ENCODE results near the gene RMI2.

Gene RMI2

DNA sequence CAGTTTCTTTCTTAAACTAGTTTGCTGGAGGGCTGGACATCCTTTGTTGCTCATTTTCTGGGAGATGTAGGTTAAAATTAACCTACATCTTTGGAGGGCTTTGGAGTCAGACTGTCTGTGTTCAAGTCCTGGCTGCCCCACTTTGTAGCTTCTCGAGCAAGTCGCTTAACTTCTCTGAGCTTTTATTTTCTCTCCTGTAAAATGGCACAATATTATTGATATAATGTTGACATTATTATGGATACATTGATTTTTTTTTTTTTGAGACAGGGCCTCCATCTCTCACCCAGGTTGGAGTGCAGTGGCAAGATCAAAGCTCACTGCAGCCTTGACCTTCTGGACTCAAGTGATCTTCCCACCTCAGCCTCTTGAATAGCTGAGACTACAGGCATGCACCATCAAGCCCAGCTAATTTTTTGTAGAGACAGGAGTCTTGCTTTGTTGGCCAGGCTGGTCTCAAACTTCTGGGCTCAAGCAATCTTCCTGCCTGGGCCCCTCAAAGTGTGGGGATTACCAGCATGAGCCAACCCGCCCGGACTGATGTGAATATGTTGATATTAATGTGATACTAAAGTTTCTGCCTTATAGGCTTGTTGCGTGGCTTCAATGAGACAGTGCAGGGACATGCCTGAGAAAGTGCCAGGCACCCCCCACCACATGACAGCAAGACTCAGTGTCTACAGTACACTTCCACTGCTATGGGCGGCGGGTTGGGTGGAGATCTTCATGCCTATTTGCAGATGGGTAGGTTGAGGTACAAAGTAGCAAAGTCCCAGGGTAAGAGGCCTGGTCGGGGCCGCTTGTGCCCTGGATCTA is 31.6 kb upstream of the RMI2 start:
- no peak for TF ChIP-seq Cebpa-rat (IDR thresholded peaks at IDR 0.05)
- peak overlapping the region in 7 of 11 experiments; percentile 68 to 96 (median 91); a peak in 12 of 22 replicates for H3K27ac ChIP-seq
- peaks cover 0 to 6% (median 3%) of the 10 kb centered on the region in 11 experiments; a peak in 17 of 22 replicates for H3K9me3 ChIP-seq (replicated peaks in 1 of 11)
- no peaks in the 10 kb centered on the region for H4K20me1 ChIP-seq
- H3K4me3 ChIP-seq = no peak overlapping the region
- H3K9ac ChIP-seq = peak overlapping the region in 3 of 11 experiments; percentile 57 to 81 (median 74); a peak in 5 of 22 replicates
- H3K4me2 ChIP-seq = peak overlapping the region in 10 of 11 experiments; percentile 63 to 81 (median 72); a peak in 19 of 22 replicates
- H3K4me1 ChIP-seq = peaks cover 47 to 80% (median 78%) of the 10 kb centered on the region in 10 experiments
- H3K36me3 ChIP-seq = no peaks in the 10 kb centered on the region
- peaks cover 0 to 12% (median 0%) of the 10 kb centered on the region in 11 experiments; a peak in 1 of 22 replicates for H3K27me3 ChIP-seq

DNA sequence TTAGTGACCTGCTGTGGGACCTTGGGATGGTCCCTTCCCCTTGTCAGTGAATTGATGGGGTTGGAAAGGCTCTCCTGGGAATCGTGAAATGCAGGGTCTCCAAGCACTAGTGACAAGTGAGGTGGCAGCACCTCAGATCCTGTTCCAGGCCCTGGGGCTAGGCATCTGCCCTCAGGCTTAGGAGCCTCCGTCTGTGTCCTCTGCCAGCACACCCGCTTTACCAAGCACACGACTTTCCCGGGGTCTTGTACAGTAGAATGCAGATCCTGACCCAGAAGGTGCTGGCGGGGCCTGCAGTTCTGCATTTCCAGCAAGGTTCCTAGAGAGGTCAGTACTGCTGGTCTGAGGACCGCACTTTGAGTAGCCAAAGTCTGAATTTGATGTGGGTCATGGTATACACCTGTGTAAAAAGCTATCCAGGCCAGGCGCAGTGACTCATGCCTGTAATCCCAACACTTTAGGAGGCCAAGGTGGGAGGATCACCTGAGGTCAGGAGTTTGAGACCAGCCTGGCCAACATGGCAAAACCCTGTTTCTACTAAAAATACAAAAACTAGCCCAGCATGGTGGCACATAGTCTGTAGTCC is 30.9 kb upstream of the RMI2 start:
- no peak for TF ChIP-seq Cebpa-rat (IDR thresholded peaks at IDR 0.05)
- peaks cover 40 to 75% (median 72%) of the 10 kb centered on the region in 10 experiments for H3K4me1 ChIP-seq

DNA sequence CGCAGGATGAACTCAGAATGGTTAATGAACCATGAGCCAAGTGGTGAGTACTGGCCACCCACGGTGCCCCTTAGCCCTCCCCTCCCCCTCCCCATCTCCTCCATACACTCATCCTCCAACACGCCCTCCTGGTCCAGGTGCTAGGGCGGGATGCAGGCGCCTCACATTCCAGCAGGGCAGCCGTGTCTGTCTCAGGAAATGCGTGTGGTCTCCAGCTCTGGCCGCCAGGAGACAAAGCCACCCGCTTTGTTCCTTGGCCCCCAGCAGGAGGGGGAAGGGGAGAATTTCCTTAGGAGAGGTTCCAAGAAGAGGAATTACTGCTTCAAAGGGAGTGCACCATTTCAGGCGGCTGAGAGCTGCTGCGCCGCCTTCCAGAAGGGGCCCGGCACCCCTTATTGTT is 29.7 kb upstream of the RMI2 start:
- Histone ChIP-seq H3K4me3 (no peak overlapping the region), H3K9ac (peak overlapping the region in 4 of 11 experiments; percentile 10 to 57 (median 20); a peak in 2 of 22 replicates), H3K4me1 (peaks cover 29 to 69% (median 65%) of the 10 kb centered on the region in 10 experiments), H3K27me3 (0 out of 22 replicates have a peak, but pooled peaks cover 0 to 12% (median 0%) of the 10 kb centered on the region in 11 experiments), H3K36me3 (no peaks in the 10 kb centered on the region), H3K9me3 (replicated peaks in 1 of 11) (no peaks in the 10 kb centered on the region), H3K4me2 (peak overlapping the region; percentile 37 to 81 (median 70); a peak in 19 of 22 replicates), H4K20me1 (no peaks in the 10 kb centered on the region), H3K27ac (peak overlapping the region in 6 of 11 experiments; percentile 28 to 96 (median 92); a peak in 8 of 22 replicates)
- no peak for TF ChIP-seq Cebpa-rat (IDR thresholded peaks at IDR 0.05)

More for the DNA sequence above, 30.9 kb upstream of the RMI2 start:
- H4K20me1 ChIP-seq = no peaks in the 10 kb centered on the region
- 0 out of 22 replicates have a peak, but pooled peaks cover 0 to 12% (median 0%) of the 10 kb centered on the region in 11 experiments for H3K27me3 ChIP-seq
- H3K4me3 ChIP-seq = no peak overlapping the region
- no peaks in the 10 kb centered on the region for H3K9me3 ChIP-seq (replicated peaks in 1 of 11)
- peak overlapping the region in 5 of 11 experiments; percentile 3 to 74 (median 13); a peak in 4 of 22 replicates for H3K9ac ChIP-seq
- no peaks in the 10 kb centered on the region for H3K36me3 ChIP-seq
- peak overlapping the region in 5 of 11 experiments; percentile 90 to 96 (median 92); a peak in 10 of 22 replicates for H3K27ac ChIP-seq
- H3K4me2 ChIP-seq = peak overlapping the region in 9 of 11 experiments; percentile 46 to 81 (median 73); a peak in 17 of 22 replicates

DNA sequence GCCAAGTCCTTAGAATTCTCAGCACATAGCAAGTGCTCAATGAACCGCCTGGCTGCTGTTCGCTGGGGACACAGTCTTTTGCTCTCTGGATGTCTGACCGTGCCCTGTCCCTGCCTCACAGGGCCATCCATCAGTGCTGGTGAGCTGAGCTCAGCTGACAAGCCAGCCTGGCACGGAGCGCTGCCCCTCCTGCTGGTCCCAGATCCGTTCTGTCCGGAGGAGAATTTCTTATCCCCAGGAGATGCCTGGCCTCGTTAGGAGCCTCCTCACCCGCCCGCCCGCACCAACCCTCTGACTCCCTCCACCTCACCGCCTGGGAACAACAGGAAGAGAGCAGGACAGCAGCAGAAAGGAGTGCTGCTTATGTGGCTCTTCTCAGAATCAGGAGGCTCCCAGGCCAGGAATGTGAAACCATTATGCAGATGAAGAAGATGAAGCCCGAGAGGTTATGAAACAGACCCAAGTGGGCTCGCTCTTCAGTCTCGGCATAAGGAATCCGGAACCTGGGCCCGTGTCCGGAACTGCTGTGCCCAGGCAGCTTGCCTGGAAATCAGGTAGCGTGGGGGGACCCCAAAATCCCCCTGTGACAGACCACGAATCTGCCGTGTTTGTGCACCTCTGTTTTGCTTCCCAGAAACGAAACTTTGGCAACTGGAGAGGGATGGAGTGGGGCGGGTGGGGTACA is 28.8 kb upstream of the RMI2 start:
- H3K27me3 ChIP-seq = 0 out of 22 replicates have a peak, but pooled peaks cover 0 to 12% (median 0%) of the 10 kb centered on the region in 11 experiments
- peaks cover 20 to 62% (median 59%) of the 10 kb centered on the region in 10 experiments for H3K4me1 ChIP-seq
- H3K9me3 ChIP-seq (replicated peaks in 1 of 11) = no peaks in the 10 kb centered on the region
- H4K20me1 ChIP-seq = no peaks in the 10 kb centered on the region
- H3K4me2 ChIP-seq = peak overlapping the region in 9 of 11 experiments; percentile 46 to 81 (median 73); a peak in 17 of 22 replicates
- H3K36me3 ChIP-seq = no peaks in the 10 kb centered on the region
- peak overlapping the region in 6 of 11 experiments; percentile 2 to 96 (median 63); a peak in 9 of 22 replicates for H3K27ac ChIP-seq
- no peak overlapping the region for H3K4me3 ChIP-seq
- no peak for TF ChIP-seq Cebpa-rat (IDR thresholded peaks at IDR 0.05)
- peak overlapping the region in 5 of 11 experiments; percentile 15 to 53 (median 48); a peak in 5 of 22 replicates for H3K9ac ChIP-seq

DNA sequence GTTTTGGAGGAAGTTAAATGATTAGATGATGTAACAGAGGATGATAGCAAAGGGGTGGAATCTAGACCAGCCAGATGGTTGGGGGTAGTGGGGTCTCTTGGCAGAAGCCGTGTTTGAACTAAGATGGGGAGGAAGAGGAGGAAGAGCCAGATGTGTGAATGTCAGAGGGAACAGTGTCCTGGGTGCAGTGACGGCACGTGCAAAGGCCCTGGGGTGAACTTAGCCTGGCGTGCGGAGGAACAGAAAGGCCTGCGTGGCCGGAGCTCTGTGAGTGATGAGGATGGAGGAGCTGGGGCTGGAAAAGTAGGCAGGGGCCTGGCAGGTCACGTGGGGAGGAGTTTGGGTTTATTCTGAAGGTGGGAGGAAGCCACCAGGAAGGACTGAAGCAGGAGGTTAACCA is 26.4 kb upstream of the RMI2 start:
- peak overlapping the region in 3 of 11 experiments; percentile 2 to 37 (median 23); a peak in 3 of 22 replicates for H3K27ac ChIP-seq
- peaks cover 4 to 52% (median 47%) of the 10 kb centered on the region in 10 experiments; a peak in 18 of 20 replicates for H3K4me1 ChIP-seq

DNA sequence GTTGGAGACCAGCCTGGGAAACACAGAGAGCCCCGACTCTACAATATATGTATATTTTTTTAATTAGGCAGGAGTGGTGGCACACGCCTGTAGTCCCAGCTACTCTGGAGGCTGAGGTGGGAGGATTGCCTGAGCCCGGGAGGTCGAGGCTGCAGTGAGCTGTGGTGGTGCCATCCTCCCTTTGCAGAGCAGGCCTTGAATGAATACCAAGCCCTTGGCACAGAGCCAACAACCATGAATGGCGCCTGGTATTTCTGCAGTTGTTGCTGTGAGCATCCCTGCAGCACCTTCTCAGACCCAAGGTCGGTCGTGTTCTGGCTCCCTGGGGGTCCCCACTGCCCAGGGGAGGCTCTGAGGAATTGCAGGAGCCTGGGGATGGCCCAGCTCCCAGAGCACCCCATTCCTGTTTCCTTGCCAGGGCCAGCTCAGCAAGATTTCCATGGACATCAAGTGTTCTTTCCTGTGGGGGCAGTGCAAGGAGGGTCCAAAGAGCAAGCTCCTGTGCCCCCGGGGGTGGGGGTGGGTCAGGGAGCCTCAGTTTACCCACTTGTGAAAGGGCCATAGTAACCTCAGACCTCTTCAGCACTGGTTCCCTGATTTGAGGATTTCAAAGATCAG is 25.6 kb upstream of the RMI2 start:
- no peak overlapping the region for H3K9ac ChIP-seq
- H3K4me3 ChIP-seq = no peak overlapping the region
- 0 out of 22 replicates have a peak, but pooled peaks cover 0 to 12% (median 0%) of the 10 kb centered on the region in 11 experiments for H3K27me3 ChIP-seq
- peak overlapping the region in 3 of 11 experiments; percentile 6 to 23 (median 16); a peak in 1 of 22 replicates for H3K27ac ChIP-seq
- no peak overlapping the region for H3K4me2 ChIP-seq
- peaks cover 4 to 51% (median 44%) of the 10 kb centered on the region in 10 experiments for H3K4me1 ChIP-seq
- H4K20me1 ChIP-seq = no peaks in the 10 kb centered on the region
- TF ChIP-seq Cebpa-rat (IDR thresholded peaks at IDR 0.05) = no peak
- H3K9me3 ChIP-seq (replicated peaks in 1 of 11) = no peaks in the 10 kb centered on the region
- H3K36me3 ChIP-seq = no peaks in the 10 kb centered on the region

More for the DNA sequence above, 26.4 kb upstream of the RMI2 start:
- Histone ChIP-seq H3K27me3 (0 out of 22 replicates have a peak, but pooled peaks cover 0 to 12% (median 0%) of the 10 kb centered on the region in 11 experiments), H3K4me2 (no peak overlapping the region), H3K9ac (no peak overlapping the region), H3K9me3 (replicated peaks in 1 of 11) (no peaks in the 10 kb centered on the region), H3K36me3 (no peaks in the 10 kb centered on the region), H3K4me3 (no peak overlapping the region), H4K20me1 (no peaks in the 10 kb centered on the region)
- TF ChIP-seq Cebpa-rat (IDR thresholded peaks at IDR 0.05) = no peak

DNA sequence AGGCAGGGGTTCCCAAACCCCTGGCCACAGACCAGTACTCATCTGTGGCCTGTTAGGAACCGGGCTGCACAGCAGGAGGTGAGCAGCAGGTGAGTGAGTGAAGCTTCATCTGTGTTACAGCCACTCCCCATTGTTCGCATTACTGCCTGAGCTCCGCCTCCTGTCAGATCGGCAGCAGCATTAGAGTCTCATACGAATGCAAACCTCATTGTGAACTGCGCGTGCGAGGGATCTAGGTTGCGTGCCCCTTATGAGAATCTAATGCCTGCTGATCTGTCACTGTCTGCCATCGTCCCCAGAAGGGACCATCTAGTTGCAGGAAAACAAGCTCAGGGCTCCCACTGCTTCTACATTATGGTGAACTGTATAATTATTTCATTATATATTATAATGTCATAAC is 25.1 kb upstream of the RMI2 start:
- H3K36me3 ChIP-seq = no peaks in the 10 kb centered on the region
- H3K27ac ChIP-seq = 0 out of 22 replicates have a peak overlapping the region, but pooled peaks of 1 of the 11 experiments have one; percentile 6
- H3K4me2 ChIP-seq = no peak overlapping the region
- H4K20me1 ChIP-seq = no peaks in the 10 kb centered on the region
- H3K9ac ChIP-seq = no peak overlapping the region
- peaks cover 10 to 51% (median 44%) of the 10 kb centered on the region in 10 experiments for H3K4me1 ChIP-seq
- H3K9me3 ChIP-seq (replicated peaks in 1 of 11) = no peaks in the 10 kb centered on the region
- no peak for TF ChIP-seq Cebpa-rat (IDR thresholded peaks at IDR 0.05)
- H3K27me3 ChIP-seq = 0 out of 22 replicates have a peak, but pooled peaks cover 0 to 11% (median 0%) of the 10 kb centered on the region in 11 experiments
- no peak overlapping the region for H3K4me3 ChIP-seq

DNA sequence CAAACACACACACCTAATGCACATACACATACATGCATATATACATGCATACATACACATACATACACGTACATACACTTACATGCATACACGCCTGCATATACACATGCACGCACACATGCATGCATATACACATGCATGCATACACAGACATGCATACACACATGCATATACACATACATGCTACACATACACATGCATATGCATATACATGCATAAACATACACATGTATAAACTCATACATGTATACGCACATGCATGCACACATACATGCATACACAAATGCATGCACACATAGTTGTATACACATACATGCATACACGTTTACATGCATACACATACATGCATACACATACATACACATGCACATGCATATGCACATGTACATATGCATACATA is 23.6 kb upstream of the RMI2 start:
- H3K4me3 ChIP-seq = no peak overlapping the region

More for the DNA sequence above, 23.6 kb upstream of the RMI2 start:
- H4K20me1 ChIP-seq = no peaks in the 10 kb centered on the region
- H3K27ac ChIP-seq = no peak overlapping the region
- no peak overlapping the region for H3K4me2 ChIP-seq
- peaks cover 20 to 51% (median 44%) of the 10 kb centered on the region in 10 experiments for H3K4me1 ChIP-seq
- no peaks in the 10 kb centered on the region for H3K36me3 ChIP-seq
- no peak overlapping the region for H3K9ac ChIP-seq
- no peak for TF ChIP-seq Cebpa-rat (IDR thresholded peaks at IDR 0.05)
- H3K27me3 ChIP-seq = 0 out of 22 replicates have a peak, but pooled peaks cover 0 to under 1% (median 0%) of the 10 kb centered on the region in 11 experiments
- no peaks in the 10 kb centered on the region for H3K9me3 ChIP-seq (replicated peaks in 1 of 11)
